Kidney (tissue), 14 donors: ENCODE measurements around the gene ZDHHC11. TPM values are rescaled to one million over a fixed set of nuclear protein-coding genes. Genes with fewer than 3 reads are reported as not detected.
A peak's percentile ranks its signal among the peaks of the same experiment; 100 is the strongest.

Source experiments
- DNase-seq, 5 donors: peaks; one replicate each; pipeline ENCODE4 v3.0.0-alpha.2; 2013 to 2020
- FAIRE-seq: peaks from 2 replicates; lab custom pipeline; 2012; peaks lifted over from hg19 to GRCh38; lab: Jason Lieb, UNC
- H3K27ac ChIP-seq, 2 donors: one replicate each; pipeline ENCODE4 v1.7.0; 2013; ENCODE audit warnings: low read depth in 2 of 2, low read length in 2 of 2, inconsistent platforms in 1 of 2
- H3K27me3 ChIP-seq: one replicate; pipeline ENCODE4 v1.7.1; 2013; ENCODE audit warnings: low read length, inconsistent platforms; ENCODE audit not compliant: control insufficient read depth, insufficient read depth
- H3K36me3 ChIP-seq, 3 donors: one replicate each; pipeline versions ENCODE4 v1.7.0 to v1.7.1; 2013; ENCODE audit warnings: low read length in 3 of 3, control low read depth in 1 of 3, inconsistent platforms in 1 of 3; ENCODE audit not compliant: insufficient read depth in 3 of 3, control insufficient read depth in 2 of 3
- H3K4me1 ChIP-seq, 3 donors: one replicate each; pipeline versions ENCODE4 v1.7.0 to v1.7.1; 2013; ENCODE audit warnings: low read length in 3 of 3, inconsistent platforms in 1 of 3, low read depth in 1 of 3; ENCODE audit not compliant: control insufficient read depth in 2 of 3, insufficient read depth in 2 of 3
- H3K4me3 ChIP-seq, 3 donors: one replicate each; pipeline versions ENCODE4 v1.7.0 to v1.8.1; 2013; ENCODE audit warnings: low read length in 3 of 3, control low read depth in 1 of 3, inconsistent platforms in 1 of 3
- H3K9ac ChIP-seq, 3 donors: one replicate each; pipeline versions ENCODE4 v1.7.0 to v1.7.1; 2013; ENCODE audit warnings: low read length in 3 of 3, control low read depth in 1 of 3, inconsistent platforms in 1 of 3
- H3K9me3 ChIP-seq, 3 donors: one replicate each; pipeline versions ENCODE4 v1.7.0 to v1.7.1; 2013; ENCODE audit warnings: low read length in 3 of 3, control low read depth in 1 of 3, inconsistent platforms in 1 of 3; ENCODE audit not compliant: control insufficient read depth in 2 of 3, insufficient read depth in 1 of 3
- intact Hi-C: fragments of 100-400 bp; cut with DNase I; formaldehyde crosslinking; loops from one replicate; pipeline ENCODE4 v1.11.1; 2022
- polyA plus RNA-seq: library from polyadenylated mRNA; stranded (reverse); fragments of 350-450 nt; fragmentation: Illumina TruSeq; extraction: RNeasy Lipid Tissue Mini Kit (QIAGEN cat#74804); gene quantifications from one replicate; pipeline ENCODE4 v1.2.3, GENCODE V29; 2014; ENCODE audit warnings: low read depth, low replicate concordance; ENCODE audit not compliant: insufficient read depth
- total RNA-seq: library from RNA; stranded (reverse); fragmentation: NEBNext Ultra II Directional; extraction: Animal tissue kit (Norgen Biotek cat#: 25700); gene quantifications from one replicate; pipeline ENCODE4 v1.2.1, GENCODE V29; 2021
- TF ChIP-seq, protein P1 (sequence below): IDR thresholded peaks from 3 replicates; pipeline ENCODE4 v1.5.1; 2012; ENCODE audit warnings: mild to moderate bottlenecking, moderate library complexity, borderline replicate concordance; ENCODE audit not compliant: insufficient read depth; ENCODE audit errors: extremely low read depth
- donor health status: control.
- donor health status: control.
- donor health status: control.
- donor health status: control.
- donor health status: control.
- donor health status: DM: yes; HTN: yes; CAD: no.
- donor health status: Normal renal cell carcinoma (clear cell type).

ZDHHC11 gene
- total and polyA plus RNA-seq, 2 donors from 2014 or later = 1.6 to 10.1 TPM

DNA sequence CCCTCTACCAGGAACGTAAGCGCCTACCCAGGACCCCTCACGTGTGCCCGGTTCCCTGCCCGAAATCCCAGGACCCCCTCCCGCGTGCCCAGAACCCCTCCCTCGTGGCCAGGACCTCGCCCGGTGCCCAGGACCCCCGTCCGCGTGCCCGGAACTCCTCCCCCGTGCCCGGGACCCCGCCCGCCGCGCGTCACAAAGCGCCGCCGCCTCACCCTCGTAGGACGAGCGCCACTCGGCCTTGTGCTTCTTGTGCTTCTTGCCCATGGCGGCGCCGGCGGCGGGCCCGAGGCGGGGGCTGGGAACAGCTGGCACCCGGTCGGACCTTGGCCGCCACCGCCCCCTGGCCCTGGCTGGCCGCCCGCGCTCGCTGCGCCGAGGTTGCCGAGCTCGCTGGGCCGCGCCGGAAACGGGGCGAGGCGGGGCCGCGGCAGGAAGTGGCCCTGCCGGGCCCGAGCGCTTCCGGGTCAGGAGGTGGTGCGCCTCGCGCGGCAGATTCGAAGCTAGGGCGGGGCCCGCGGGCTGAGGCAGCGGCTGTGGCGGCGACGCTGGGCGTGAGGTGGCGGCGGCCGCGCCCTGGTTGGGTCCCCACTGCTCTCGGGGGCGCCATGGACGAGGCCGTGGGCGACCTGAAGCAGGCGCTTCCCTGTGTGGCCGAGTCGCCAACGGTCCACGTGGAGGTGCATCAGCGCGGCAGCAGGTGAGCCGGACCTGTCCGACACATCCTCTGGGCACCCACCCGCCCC, 41.8 kb upstream of the ZDHHC11 start, which contains the start of the genes BRD9 and TRIP13:
BRD9 (minus strand) TSS at position 408 of the 743 bp plus-strand sequence; CDS start at position 264, 144 bp downstream.
TRIP13 (plus strand) TSS at position 491 of the 743 bp plus-strand sequence; CDS start at position 606, 115 bp downstream.
- DNase-seq (peak; percentile 84 to 94 (median 89)), FAIRE-seq (no peak)
- peaks cover 5 to 30% (median 11%) of the 10 kb centered on the region in 3 donors for H3K36me3 ChIP-seq
- H3K27me3 ChIP-seq = no peaks in the 10 kb centered on the region
- H3K9me3 ChIP-seq = no peaks in the 10 kb centered on the region
- H3K4me3 ChIP-seq = peak within 1 kb of the TSS; percentile 79 to 85 (median 83)
- H3K9ac ChIP-seq = peak within 1 kb of the TSS; percentile 66 to 91 (median 68)
- TF ChIP-seq, protein P1, sequence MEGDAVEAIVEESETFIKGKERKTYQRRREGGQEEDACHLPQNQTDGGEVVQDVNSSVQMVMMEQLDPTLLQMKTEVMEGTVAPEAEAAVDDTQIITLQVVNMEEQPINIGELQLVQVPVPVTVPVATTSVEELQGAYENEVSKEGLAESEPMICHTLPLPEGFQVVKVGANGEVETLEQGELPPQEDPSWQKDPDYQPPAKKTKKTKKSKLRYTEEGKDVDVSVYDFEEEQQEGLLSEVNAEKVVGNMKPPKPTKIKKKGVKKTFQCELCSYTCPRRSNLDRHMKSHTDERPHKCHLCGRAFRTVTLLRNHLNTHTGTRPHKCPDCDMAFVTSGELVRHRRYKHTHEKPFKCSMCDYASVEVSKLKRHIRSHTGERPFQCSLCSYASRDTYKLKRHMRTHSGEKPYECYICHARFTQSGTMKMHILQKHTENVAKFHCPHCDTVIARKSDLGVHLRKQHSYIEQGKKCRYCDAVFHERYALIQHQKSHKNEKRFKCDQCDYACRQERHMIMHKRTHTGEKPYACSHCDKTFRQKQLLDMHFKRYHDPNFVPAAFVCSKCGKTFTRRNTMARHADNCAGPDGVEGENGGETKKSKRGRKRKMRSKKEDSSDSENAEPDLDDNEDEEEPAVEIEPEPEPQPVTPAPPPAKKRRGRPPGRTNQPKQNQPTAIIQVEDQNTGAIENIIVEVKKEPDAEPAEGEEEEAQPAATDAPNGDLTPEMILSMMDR = peak; percentile 17
- intact Hi-C loops = no loop called here
- H3K27ac ChIP-seq = peak within 1 kb of the TSS; percentile 52 to 67
- H3K4me1 ChIP-seq = peaks cover 0 to 20% (median 4%) of the 10 kb centered on the region in 3 donors

DNA sequence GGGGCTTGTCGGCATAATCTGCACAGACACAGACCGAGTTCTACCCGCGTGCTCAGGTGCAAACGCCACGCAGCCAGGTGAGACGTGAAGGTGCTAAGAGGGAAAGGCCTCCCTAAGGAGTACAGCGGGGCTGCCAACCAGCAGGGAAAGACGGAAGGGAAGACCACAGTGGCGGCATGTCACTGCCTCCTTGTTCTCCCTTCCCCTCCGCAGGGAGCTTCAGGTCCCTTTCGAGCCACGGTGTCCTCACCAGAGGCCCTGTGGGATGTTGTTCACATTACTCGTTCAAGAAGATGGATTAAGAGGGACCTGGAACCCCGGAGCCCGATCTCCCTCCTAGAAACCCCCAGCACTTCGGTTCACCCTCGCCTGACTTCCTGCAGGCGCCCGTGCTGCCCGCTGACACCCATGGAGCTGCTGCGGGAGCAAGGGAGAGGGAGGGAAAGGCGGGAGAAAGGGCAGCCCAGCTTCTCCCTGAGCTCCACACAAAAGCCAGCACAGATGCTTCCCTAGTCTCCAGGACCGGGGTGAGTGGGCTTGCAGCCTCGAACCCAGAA, 41.1 kb upstream of the ZDHHC11 start:
- Histone ChIP-seq H3K4me3 (peak overlapping the region; percentile 79 to 85 (median 83)), H3K9ac (peak overlapping the region; percentile 66 to 91 (median 68)), H3K27ac (peak overlapping the region; percentile 13 to 67), H3K9me3 (no peaks in the 10 kb centered on the region), H3K27me3 (no peaks in the 10 kb centered on the region), H3K4me1 (peaks cover 0 to 20% (median 4%) of the 10 kb centered on the region in 3 donors), H3K36me3 (peaks cover 5 to 36% (median 16%) of the 10 kb centered on the region in 3 donors)
- DNase-seq (no peak), FAIRE-seq (no peak)
- TF ChIP-seq, protein P1 = no peak
- intact Hi-C loops = no loop called here

DNA sequence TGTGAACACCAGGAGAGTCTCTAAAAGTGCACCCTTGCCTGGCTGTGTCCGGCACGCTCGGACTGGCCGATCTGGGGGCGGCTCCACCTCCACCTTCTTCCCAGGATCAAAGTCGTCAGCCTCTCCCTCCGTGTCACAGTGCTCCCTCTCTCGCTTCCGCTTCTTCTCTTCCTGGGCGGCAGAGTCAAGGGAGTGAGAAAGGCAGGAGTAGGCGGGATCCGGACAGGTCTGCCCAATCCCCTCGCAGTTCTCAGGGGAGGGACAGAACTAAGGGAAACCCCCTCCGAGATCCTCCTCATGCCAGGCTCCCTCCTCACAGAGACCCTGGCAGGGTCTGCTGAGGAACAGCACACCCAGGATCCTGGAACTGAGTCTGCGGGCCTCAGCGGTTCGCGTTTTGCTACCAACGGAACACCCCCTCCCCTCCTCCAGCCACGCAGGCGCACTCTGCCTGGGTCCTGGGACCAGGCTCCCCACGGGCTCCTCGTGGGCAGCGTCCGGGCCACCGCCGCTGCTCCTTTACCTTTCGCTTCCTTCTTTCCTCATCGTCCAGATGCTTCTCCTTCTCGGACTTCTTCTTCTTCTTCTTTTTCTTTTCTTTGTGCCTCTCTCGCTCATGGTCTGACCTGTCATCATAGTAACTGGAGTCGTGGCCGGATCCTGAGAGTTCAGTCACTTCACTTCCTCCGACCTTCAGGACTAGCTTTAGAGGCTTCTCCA, 40.5 kb upstream of the ZDHHC11 start:
- H3K9me3 ChIP-seq = no peaks in the 10 kb centered on the region
- FAIRE-seq = no peak
- peaks cover 0 to 20% (median 4%) of the 10 kb centered on the region in 3 donors for H3K4me1 ChIP-seq
- intact Hi-C loops = no loop called here
- no peaks in the 10 kb centered on the region for H3K27me3 ChIP-seq
- peak overlapping the region; percentile 79 to 85 (median 83) for H3K4me3 ChIP-seq
- H3K36me3 ChIP-seq = peaks cover 5 to 43% (median 22%) of the 10 kb centered on the region in 3 donors
- peak in 1 of 5 donors; percentile 6 for DNase-seq
- H3K9ac ChIP-seq = peak overlapping the region; percentile 66 to 91 (median 68)
- peak overlapping the region in 1 of 2 donors; percentile 13 for H3K27ac ChIP-seq
- TF ChIP-seq, protein P1 = no peak
